ENCODE results near the gene SORCS3. TPM values are rescaled to one million over a fixed set of nuclear protein-coding genes. Genes with fewer than 3 reads are reported as not detected.

SORCS3 gene
- total RNA-seq, 1 experiment from 2014 or later = not detected

- H3K4me2 ChIP-seq (ENCODE audit: low read length) = no peak overlapping the region
- TF ChIP-seq EZH2phosphoT487 (IDR thresholded peaks at IDR 0.05; ENCODE audit: borderline replicate concordance, low read length) = no peak
- TF ChIP-seq, protein P1, sequence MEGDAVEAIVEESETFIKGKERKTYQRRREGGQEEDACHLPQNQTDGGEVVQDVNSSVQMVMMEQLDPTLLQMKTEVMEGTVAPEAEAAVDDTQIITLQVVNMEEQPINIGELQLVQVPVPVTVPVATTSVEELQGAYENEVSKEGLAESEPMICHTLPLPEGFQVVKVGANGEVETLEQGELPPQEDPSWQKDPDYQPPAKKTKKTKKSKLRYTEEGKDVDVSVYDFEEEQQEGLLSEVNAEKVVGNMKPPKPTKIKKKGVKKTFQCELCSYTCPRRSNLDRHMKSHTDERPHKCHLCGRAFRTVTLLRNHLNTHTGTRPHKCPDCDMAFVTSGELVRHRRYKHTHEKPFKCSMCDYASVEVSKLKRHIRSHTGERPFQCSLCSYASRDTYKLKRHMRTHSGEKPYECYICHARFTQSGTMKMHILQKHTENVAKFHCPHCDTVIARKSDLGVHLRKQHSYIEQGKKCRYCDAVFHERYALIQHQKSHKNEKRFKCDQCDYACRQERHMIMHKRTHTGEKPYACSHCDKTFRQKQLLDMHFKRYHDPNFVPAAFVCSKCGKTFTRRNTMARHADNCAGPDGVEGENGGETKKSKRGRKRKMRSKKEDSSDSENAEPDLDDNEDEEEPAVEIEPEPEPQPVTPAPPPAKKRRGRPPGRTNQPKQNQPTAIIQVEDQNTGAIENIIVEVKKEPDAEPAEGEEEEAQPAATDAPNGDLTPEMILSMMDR (conservative IDR thresholded peaks at IDR 0.05; ENCODE audit: low read depth, low read length) = no peak
- no peak for TF ChIP-seq EZH2 (IDR thresholded peaks at IDR 0.05; ENCODE audit: low read length, unreplicated experiment)
- POLR2A ChIA-PET (ENCODE audit: unreplicated experiment) = no interaction called here
- H3K9me2 ChIP-seq (replicated peaks; ENCODE audit: low read length) = no peaks in the 10 kb centered on the region
- no peak overlapping the region for H3K4me3 ChIP-seq (ENCODE audit: low read length)
- no peaks in the 10 kb centered on the region for H4K20me1 ChIP-seq (ENCODE audit: low read length)
- no peaks in the 10 kb centered on the region for H3K4me1 ChIP-seq (ENCODE audit: insufficient read depth, low read length)
- CTCF ChIA-PET = no interaction called here
- BruUV-seq (replicated peaks) = no TSS peak
- no peaks in the 10 kb centered on the region for H3K27me3 ChIP-seq (ENCODE audit: low read length)
- intact Hi-C loops (cut with micrococcal nuclease) = no loop called here
- no peaks in the 10 kb centered on the region for H3K9me3 ChIP-seq (ENCODE audit: low read length)
- H3K9ac ChIP-seq (ENCODE audit: low read length) = no peak overlapping the region
- ATAC-seq (no peak), DNase-seq (no peak)
- H3F3A ChIP-seq (ENCODE audit: low read length, unreplicated experiment) = no peaks in the 10 kb centered on the region
- H2AFZ ChIP-seq (ENCODE audit: low read length) = no peak overlapping the region
- no peaks in the 10 kb centered on the region for H3K36me3 ChIP-seq (ENCODE audit: low read depth, low read length)
- no peaks in the 10 kb centered on the region for H3K79me2 ChIP-seq (ENCODE audit: low read length)
- H3K27ac ChIP-seq (ENCODE audit: low read length) = no peak overlapping the region
Measured at GRCh38 chr10:104686829-104687228, 45.7 kb downstream of the SORCS3 start.

DNA sequence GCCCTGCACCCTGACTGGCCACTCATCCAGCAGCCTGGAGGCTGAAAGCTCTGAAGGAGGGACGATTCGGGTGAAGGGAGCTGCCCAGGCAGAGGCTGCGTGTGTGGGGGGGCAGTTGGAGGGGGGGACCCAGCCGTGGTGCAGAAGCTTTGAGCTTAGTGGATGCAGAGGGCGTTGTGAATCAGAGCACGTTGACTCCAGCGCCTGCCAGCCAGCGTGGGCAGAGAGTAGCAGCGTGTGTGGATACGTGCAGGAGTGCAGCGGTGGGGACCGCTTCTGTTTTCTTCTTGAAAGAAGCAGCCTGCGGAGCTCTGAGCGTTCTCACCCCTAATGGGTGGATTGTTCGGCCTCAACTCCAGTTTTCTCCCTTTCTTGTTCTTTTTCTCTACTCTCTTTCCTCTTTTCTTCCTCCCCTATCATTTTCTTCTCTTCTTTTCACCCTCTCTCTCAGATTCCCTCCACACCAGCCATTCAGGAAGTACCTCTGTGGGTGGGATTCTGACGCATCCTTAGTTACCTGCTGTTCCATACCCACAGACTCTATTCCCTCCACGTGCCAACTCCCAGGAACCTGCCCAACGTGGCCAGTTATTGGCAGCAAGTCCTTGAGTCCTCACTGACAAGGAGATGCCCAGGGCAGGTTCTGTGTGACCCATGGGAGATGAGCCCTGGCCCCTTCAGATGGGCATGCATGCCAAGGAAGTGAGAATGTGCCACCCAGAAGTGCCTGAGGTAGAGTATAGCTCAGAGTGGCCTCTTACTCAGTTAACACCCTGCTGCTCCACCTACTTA, 47.4 kb downstream of the SORCS3 start:
- Histone ChIP-seq H3K79me2 (ENCODE audit: low read length) (no peaks in the 10 kb centered on the region), H3K9ac (ENCODE audit: low read length) (no peak overlapping the region), H3K27me3 (ENCODE audit: low read length) (no peaks in the 10 kb centered on the region), H3K4me2 (ENCODE audit: low read length) (no peak overlapping the region), H2AFZ (ENCODE audit: low read length) (no peak overlapping the region), H4K20me1 (ENCODE audit: low read length) (no peaks in the 10 kb centered on the region), H3K9me3 (ENCODE audit: low read length) (no peaks in the 10 kb centered on the region), H3K27ac (ENCODE audit: low read length) (no peak overlapping the region), H3K9me2 (replicated peaks; ENCODE audit: low read length) (no peaks in the 10 kb centered on the region), H3F3A (ENCODE audit: low read length, unreplicated experiment) (no peaks in the 10 kb centered on the region), H3K36me3 (ENCODE audit: low read depth, low read length) (no peaks in the 10 kb centered on the region), H3K4me1 (ENCODE audit: insufficient read depth, low read length) (no peaks in the 10 kb centered on the region), H3K4me3 (ENCODE audit: low read length) (no peak overlapping the region)
- intact Hi-C loops (cut with micrococcal nuclease) = no loop called here
- BruUV-seq (replicated peaks) = no TSS peak
- DNase-seq (no peak), ATAC-seq (no peak)
- TF ChIP-seq, protein P1 (conservative IDR thresholded peaks at IDR 0.05; ENCODE audit: low read depth, low read length) = no peak
- TF ChIP-seq EZH2phosphoT487 (IDR thresholded peaks at IDR 0.05; ENCODE audit: borderline replicate concordance, low read length) = no peak
- no peak for TF ChIP-seq EZH2 (IDR thresholded peaks at IDR 0.05; ENCODE audit: low read length, unreplicated experiment)
- CTCF ChIA-PET = no interaction called here
- POLR2A ChIA-PET (ENCODE audit: unreplicated experiment) = no interaction called here

DNA sequence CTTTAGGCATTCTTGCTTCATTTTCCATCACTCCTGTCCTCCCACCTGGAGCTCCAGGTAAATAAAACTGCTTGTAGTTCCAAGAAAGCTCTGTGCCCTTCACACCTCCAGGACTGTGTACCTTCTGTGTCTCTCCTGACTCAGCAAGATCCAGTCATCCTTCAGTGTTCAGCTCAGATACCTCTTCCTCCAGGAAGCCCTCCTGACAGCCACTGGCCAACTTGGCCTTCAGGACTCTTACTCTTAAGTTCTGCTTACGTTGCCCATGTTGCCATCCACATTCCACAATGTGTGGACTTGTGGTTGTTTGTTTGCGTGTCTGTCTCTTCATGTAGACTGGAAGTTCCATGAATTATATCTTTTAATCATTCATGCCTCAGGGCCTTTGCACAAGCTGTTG, 48.0 kb downstream of the SORCS3 start:
- CTCF ChIA-PET = no interaction called here
- no TSS peak for BruUV-seq (replicated peaks)
- DNase-seq (no peak), ATAC-seq (no peak)
- H3K79me2 ChIP-seq (ENCODE audit: low read length) = no peaks in the 10 kb centered on the region
- no peak overlapping the region for H3K9ac ChIP-seq (ENCODE audit: low read length)
- no peaks in the 10 kb centered on the region for H3K9me3 ChIP-seq (ENCODE audit: low read length)
- H3K27me3 ChIP-seq (ENCODE audit: low read length) = no peaks in the 10 kb centered on the region
- H2AFZ ChIP-seq (ENCODE audit: low read length) = no peak overlapping the region
- no peak overlapping the region for H3K4me3 ChIP-seq (ENCODE audit: low read length)
- no peaks in the 10 kb centered on the region for H4K20me1 ChIP-seq (ENCODE audit: low read length)
- H3F3A ChIP-seq (ENCODE audit: low read length, unreplicated experiment) = no peaks in the 10 kb centered on the region
- no peaks in the 10 kb centered on the region for H3K4me1 ChIP-seq (ENCODE audit: insufficient read depth, low read length)
- H3K27ac ChIP-seq (ENCODE audit: low read length) = no peak overlapping the region
- intact Hi-C loops (cut with micrococcal nuclease) = no loop called here
- no peak overlapping the region for H3K4me2 ChIP-seq (ENCODE audit: low read length)
- H3K36me3 ChIP-seq (ENCODE audit: low read depth, low read length) = no peaks in the 10 kb centered on the region
- TF ChIP-seq EZH2 (IDR thresholded peaks at IDR 0.05; ENCODE audit: low read length, unreplicated experiment) (no peak), EZH2phosphoT487 (IDR thresholded peaks at IDR 0.05; ENCODE audit: borderline replicate concordance, low read length) (no peak)
- TF ChIP-seq, protein P1 (conservative IDR thresholded peaks at IDR 0.05; ENCODE audit: low read depth, low read length) = no peak
- POLR2A ChIA-PET (ENCODE audit: unreplicated experiment) = no interaction called here
- H3K9me2 ChIP-seq (replicated peaks; ENCODE audit: low read length) = no peaks in the 10 kb centered on the region

Data from PC-3 (cell line).